Type B pancreatic cell (in vitro differentiated cells): Measurements from ENCODE around the gene ADGRF3. TPM values are rescaled to one million over a fixed set of nuclear protein-coding genes. Genes with fewer than 3 reads are reported as not detected.
"Not testable (repeated sequence)": the region's sequence is repeated elsewhere in the genome, so short reads cannot be mapped to it uniquely, and the experiment has no call there.

Experiments used
- DNase-seq: peaks from one replicate; pipeline ENCODE4 v3.0.0; 2021; ENCODE audit warnings: mixed read lengths; ENCODE audit not compliant: unreplicated experiment; ENCODE audit errors: extremely low spot score
- H3K27ac Mint-ChIP-seq: 2 replicates; pipeline ENCODE4 v1.8.0; 2021; ENCODE audit warnings: mild to moderate bottlenecking, mixed read lengths
- H3K27me3 Mint-ChIP-seq: 2 replicates; pipeline ENCODE4 v1.8.0; 2021; ENCODE audit warnings: mixed read lengths
- H3K36me3 Mint-ChIP-seq: 2 replicates; pipeline ENCODE4 v1.8.0; 2021; ENCODE audit warnings: mixed read lengths
- H3K4me1 Mint-ChIP-seq: one replicate; pipeline ENCODE4 v1.8.0; 2021; ENCODE audit warnings: mixed read lengths; ENCODE audit not compliant: unreplicated experiment
- H3K4me3 Mint-ChIP-seq: 2 replicates; pipeline ENCODE4 v1.8.0; 2021; ENCODE audit warnings: mild to moderate bottlenecking, mixed read lengths
- H3K9me3 Mint-ChIP-seq: 2 replicates; pipeline ENCODE4 v1.8.0; 2021; ENCODE audit warnings: mixed read lengths
- total RNA-seq: library from RNA; stranded (reverse); gene quantifications from 2 replicates; pipeline ENCODE4 v1.2.1, GENCODE V29; 2021; ENCODE audit warnings: low replicate concordance
- TF ChIP-seq, protein P1 (sequence below): fragments of 200-600 bp; sonication (generic); conservative IDR thresholded peaks from 2 replicates; pipeline ENCODE4 v1.5.0; 2021; ENCODE audit warnings: antibody characterized with exemption, mild to moderate bottlenecking

ADGRF3 gene
- total RNA-seq, 1 donor from 2014 or later, result 1.2 TPM

DNA sequence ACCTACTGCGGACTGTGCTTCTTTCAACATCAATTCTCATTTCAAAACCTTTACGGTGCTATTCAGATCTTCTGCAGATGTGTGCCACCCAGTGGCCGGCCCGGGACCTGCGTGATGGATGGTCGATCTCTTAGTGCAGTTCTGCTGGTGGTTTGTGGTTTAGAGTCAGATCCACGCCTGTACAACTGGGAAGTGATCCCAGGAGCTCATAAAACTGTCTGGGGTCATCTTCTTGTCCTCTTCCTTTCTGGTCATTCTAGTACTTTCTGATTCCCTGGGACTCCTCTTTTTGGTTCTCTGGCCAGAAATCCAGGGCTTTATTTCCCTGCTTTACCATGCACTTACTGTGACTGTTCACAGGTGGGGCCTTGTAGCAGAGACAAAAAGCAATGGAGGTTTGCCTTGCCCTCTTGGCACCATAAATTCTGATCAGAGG, 16.5 kb downstream of the ADGRF3 start:
- H3K4me1 Mint-ChIP-seq, result peaks cover 5% of the 10 kb centered on the region
- H3K4me3 Mint-ChIP-seq, result no peak overlapping the region
- H3K36me3 Mint-ChIP-seq, result no peaks in the 10 kb centered on the region
- H3K27me3 Mint-ChIP-seq, result peaks cover 4% of the 10 kb centered on the region
- no peak for DNase-seq
- H3K9me3 Mint-ChIP-seq, result no peaks in the 10 kb centered on the region
- TF ChIP-seq, protein P1, sequence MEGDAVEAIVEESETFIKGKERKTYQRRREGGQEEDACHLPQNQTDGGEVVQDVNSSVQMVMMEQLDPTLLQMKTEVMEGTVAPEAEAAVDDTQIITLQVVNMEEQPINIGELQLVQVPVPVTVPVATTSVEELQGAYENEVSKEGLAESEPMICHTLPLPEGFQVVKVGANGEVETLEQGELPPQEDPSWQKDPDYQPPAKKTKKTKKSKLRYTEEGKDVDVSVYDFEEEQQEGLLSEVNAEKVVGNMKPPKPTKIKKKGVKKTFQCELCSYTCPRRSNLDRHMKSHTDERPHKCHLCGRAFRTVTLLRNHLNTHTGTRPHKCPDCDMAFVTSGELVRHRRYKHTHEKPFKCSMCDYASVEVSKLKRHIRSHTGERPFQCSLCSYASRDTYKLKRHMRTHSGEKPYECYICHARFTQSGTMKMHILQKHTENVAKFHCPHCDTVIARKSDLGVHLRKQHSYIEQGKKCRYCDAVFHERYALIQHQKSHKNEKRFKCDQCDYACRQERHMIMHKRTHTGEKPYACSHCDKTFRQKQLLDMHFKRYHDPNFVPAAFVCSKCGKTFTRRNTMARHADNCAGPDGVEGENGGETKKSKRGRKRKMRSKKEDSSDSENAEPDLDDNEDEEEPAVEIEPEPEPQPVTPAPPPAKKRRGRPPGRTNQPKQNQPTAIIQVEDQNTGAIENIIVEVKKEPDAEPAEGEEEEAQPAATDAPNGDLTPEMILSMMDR, result peak; percentile 93
- no peak overlapping the region for H3K27ac Mint-ChIP-seq

DNA sequence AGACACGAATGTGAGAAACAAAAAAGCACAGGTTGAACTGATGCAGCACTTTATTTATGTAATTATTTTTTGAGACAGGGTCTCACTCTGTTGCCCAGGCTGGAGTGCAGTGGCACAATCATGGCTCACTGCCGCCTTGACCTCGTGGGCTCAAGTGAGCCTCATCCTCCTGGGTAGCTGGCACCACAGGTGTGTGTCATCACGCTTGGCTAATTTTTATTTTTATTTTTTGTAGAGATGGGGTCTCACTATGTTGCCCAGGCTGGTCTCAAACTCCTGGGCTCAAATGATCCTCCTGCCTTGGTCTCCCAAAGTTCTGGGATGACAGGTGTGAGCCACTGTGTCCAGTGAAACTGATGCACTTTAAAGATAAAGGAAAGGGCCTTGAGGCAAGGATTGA, 17.5 kb downstream of the ADGRF3 start:
- H3K9me3 Mint-ChIP-seq, H3K36me3 Mint-ChIP-seq, H3K4me3 Mint-ChIP-seq, H3K27ac Mint-ChIP-seq, H3K27me3 Mint-ChIP-seq, DNase-seq, H3K4me1 Mint-ChIP-seq: not testable (repeated sequence)

DNA sequence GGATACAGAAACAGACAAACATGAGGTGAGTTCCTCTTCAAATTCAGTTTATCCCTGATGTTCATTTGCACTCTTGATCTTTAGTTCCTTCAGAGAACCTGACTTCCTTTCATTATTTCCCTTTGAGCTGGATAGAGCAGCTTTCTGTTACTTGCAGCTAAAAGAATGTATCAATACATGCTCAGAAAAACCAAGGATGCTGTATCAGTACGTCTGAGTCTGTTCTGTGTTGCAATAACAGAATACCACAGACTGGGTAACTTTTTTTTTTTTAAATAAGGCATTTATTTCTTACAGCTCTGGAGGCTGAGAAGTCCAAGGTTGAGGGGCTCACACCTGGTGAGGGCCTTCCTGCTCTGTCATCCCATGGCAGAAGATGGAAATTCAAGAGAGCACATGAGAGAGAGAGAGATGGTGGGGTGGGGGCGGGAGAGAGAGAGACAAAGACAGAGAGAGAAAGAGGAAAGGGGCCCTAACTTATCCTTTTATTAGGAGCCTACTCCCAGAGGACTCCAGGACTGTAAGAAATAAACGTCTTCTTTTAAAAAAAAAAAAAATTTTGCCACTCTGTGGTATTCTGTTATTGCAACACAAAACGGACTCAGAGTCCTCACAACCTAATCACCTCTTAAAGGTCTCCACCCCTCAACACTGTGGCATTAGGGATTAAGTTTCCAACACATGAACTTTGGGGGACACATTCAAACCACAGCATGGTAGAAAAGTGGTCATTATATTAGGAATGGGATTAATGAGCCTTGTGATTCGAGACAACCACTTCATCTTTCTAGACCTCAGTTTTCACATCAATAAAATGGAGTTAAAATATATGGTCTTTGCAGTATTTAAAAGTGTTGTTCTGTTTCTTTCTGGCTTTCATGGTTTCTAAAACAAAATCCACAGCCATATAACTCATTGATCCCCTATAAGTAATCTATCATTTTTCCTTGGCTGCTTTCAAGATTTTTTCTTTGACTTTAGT, 19.0 kb downstream of the ADGRF3 start:
- no peaks in the 10 kb centered on the region for H3K9me3 Mint-ChIP-seq
- no peak for DNase-seq
- no peaks in the 10 kb centered on the region for H3K36me3 Mint-ChIP-seq
- H3K27ac Mint-ChIP-seq, result no peak overlapping the region
- H3K4me1 Mint-ChIP-seq, result peaks cover 5% of the 10 kb centered on the region
- H3K27me3 Mint-ChIP-seq, result no peaks in the 10 kb centered on the region
- TF ChIP-seq, protein P1, result no peak
- H3K4me3 Mint-ChIP-seq, result no peak overlapping the region

DNA sequence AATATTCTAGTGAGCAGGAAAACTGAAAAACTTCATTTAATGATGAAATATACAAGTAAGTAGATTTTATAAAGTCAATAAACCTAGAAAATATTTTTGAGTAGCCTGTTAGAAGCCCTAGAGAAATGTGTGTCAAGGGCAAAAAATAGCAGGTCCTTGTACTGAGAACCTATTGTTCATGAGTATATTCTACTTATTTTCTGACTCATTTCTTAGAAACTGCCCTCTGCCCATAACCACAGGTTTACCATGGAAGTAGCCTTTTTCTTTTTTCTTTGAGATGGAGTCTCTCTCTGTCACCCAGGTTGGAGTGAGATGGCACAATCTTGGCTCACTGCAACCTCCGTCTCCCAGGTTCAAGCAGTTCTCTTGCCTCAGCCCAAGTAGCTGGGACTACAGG, 20.1 kb downstream of the ADGRF3 start:
- no peak overlapping the region for H3K4me3 Mint-ChIP-seq
- no peaks in the 10 kb centered on the region for H3K36me3 Mint-ChIP-seq
- H3K27ac Mint-ChIP-seq, result no peak overlapping the region
- H3K4me1 Mint-ChIP-seq, result peaks cover 5% of the 10 kb centered on the region
- no peaks in the 10 kb centered on the region for H3K27me3 Mint-ChIP-seq
- TF ChIP-seq, protein P1, result no peak
- no peaks in the 10 kb centered on the region for H3K9me3 Mint-ChIP-seq
- no peak for DNase-seq

DNA sequence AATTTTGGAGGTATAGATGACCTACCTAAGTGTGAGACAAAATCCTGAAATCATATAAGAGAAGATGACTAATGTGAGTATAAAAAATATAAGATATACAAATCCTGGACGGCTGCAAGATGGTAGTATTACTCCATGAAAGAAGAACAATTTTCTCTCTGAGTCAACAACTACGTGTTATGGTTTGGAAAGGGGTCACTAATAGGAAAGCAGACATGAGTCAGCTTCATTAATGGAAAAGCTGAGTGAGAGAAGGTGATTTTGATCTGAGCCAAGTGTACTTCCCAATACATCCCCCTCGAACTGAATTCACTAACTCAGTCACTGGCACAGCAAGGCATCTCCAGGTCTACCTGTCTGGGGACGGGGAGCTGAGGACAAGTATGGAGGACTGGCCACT, 20.7 kb downstream of the ADGRF3 start:
- TF ChIP-seq, protein P1, result no peak
- Mint-ChIP-seq H3K9me3 (no peaks in the 10 kb centered on the region), H3K4me3 (no peak overlapping the region), H3K27ac (no peak overlapping the region), H3K27me3 (no peaks in the 10 kb centered on the region), H3K36me3 (no peaks in the 10 kb centered on the region), H3K4me1 (peaks cover 5% of the 10 kb centered on the region)
- no peak for DNase-seq

DNA sequence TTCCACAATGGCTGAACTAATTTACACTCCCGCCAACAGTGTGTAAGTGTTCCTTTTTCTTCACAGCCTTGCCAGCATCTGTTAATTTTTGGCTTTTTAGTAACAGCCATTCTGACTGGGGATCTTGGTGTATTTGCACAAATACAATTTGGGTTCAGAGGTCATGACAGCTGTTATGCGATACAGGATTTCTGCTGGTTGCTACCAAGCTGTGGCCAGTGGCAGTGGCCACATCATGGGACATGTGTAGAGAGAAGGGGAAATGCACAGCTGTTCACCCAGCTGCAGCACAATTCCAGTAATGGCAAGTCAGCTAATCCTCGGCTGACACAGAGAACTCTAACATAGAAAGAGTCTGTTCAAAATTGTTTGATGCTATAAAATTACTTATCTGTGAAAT, 21.7 kb downstream of the ADGRF3 start:
- H3K4me3 Mint-ChIP-seq, result no peak overlapping the region

DNA sequence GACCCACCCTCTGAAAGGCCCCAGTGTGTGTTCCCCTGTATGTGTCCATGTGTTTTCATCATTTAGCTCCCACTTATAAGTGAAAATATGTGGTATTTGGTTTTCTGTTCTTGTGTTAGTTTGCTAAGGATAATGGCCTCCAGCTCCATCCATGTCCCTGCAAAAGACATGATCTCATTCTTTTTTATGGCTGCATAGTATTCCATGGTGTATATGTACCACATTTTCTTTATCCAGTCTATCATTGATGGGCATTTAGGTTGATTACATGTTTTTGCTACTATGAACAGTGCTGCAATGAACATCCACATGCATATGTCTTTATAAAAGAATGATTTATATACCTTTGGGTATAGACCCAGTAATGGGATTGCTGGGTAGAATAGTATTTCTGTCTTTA, 22.1 kb downstream of the ADGRF3 start:
- not testable (repeated sequence) for H3K9me3 Mint-ChIP-seq, H3K27ac Mint-ChIP-seq, H3K4me1 Mint-ChIP-seq, H3K4me3 Mint-ChIP-seq, DNase-seq, H3K27me3 Mint-ChIP-seq, H3K36me3 Mint-ChIP-seq

More for the DNA sequence above, 21.7 kb downstream of the ADGRF3 start:
- Mint-ChIP-seq H3K4me1 (peaks cover 2% of the 10 kb centered on the region), H3K9me3 (no peaks in the 10 kb centered on the region), H3K36me3 (no peaks in the 10 kb centered on the region), H3K27me3 (no peaks in the 10 kb centered on the region), H3K27ac (no peak overlapping the region)
- no peak for DNase-seq
- TF ChIP-seq, protein P1, result no peak
